HepG2 (cell line): ENCODE data around the gene PXMP2. TPM values are rescaled to one million over a fixed set of nuclear protein-coding genes. Genes with fewer than 3 reads are reported as not detected.

Experiments used
- AGO2 ChIP-seq: fragments of 200-400 bp; formaldehyde crosslinking; optimal IDR thresholded peaks from 2 replicates; pipeline ENCODE3; 2017; ENCODE audit warnings: mild to moderate bottlenecking, low read depth, low read length, moderate library complexity
- AKAP8 ChIP-seq: sonication (generic); formaldehyde crosslinking; IDR thresholded peaks from 2 replicates; pipeline ENCODE4 v1.5.1; 2020; ENCODE audit warnings: mild to moderate bottlenecking, missing genetic modification reagents
- ARID5B ChIP-seq: IDR thresholded peaks from 2 replicates; pipeline ENCODE4 v1.4.0; 2020; ENCODE audit warnings: mild to moderate bottlenecking, missing genetic modification reagents
- BORCS8-MEF2B ChIP-seq: sonication (generic); formaldehyde crosslinking; IDR thresholded peaks from 2 replicates; pipeline ENCODE4 v1.8.0; 2022; ENCODE audit warnings: mild to moderate bottlenecking, missing genetic modification reagents
- CSRNP2 ChIP-seq: sonication (generic); formaldehyde crosslinking; conservative IDR thresholded peaks from 2 replicates; pipeline ENCODE4 v1.8.0; 2022; ENCODE audit warnings: low read depth, missing genetic modification reagents
- DPF2 ChIP-seq: sonication (generic); formaldehyde crosslinking; IDR thresholded peaks from 2 replicates; pipeline ENCODE4 v1.4.0; 2020; ENCODE audit warnings: mild to moderate bottlenecking, low read depth, missing genetic modification reagents, borderline replicate concordance
- FOXK1 ChIP-seq: sonication (generic); formaldehyde crosslinking; IDR thresholded peaks from 2 replicates; pipeline ENCODE4 v1.4.0; 2020; ENCODE audit warnings: low read depth, missing genetic modification reagents, borderline replicate concordance
- HHEX ChIP-seq: IDR thresholded peaks from 2 replicates; pipeline ENCODE4 v1.6.1; 2016; ENCODE audit warnings: control low read depth
- JARID2 ChIP-seq: sonication (generic); formaldehyde crosslinking; IDR thresholded peaks from 2 replicates; pipeline ENCODE4 v1.8.1; 2023; ENCODE audit warnings: missing genetic modification reagents, inconsistent platforms; ENCODE audit not compliant: insufficient replicate concordance
- MYPOP ChIP-seq: sonication (generic); formaldehyde crosslinking; IDR thresholded peaks from 2 replicates; pipeline ENCODE4 v1.8.1; 2023; ENCODE audit warnings: mild to moderate bottlenecking, moderate library complexity, missing genetic modification reagents
- NR2F6 ChIP-seq, 2 experiments: IDR thresholded peaks; 2 replicates each; pipeline ENCODE4 v1.6.1; 2016; ENCODE audit warnings: antibody characterized with exemption in 1 of 2, mild to moderate bottlenecking in 1 of 2
- PHF21A ChIP-seq: sonication (generic); formaldehyde crosslinking; IDR thresholded peaks from 2 replicates; pipeline ENCODE4 v1.5.0; 2020; ENCODE audit warnings: mild to moderate bottlenecking, missing genetic modification reagents
- REST ChIP-seq, 2 experiments: IDR thresholded peaks; 2 replicates each; pipeline ENCODE4 v1.6.1; 2011 to 2012; ENCODE audit warnings: low read length in 2 of 2, borderline replicate concordance in 1 of 2, low read depth in 1 of 2, mild to moderate bottlenecking in 1 of 2, moderate library complexity in 1 of 2
- RFXANK ChIP-seq: IDR thresholded peaks from 2 replicates; pipeline ENCODE4 v1.6.1; 2016
- TCF7 ChIP-seq: sonication (generic); IDR thresholded peaks from 2 replicates; pipeline ENCODE4 v1.6.1; 2016; ENCODE audit warnings: antibody characterized with exemption, low read depth
- ZBTB1 ChIP-seq: sonication (generic); formaldehyde crosslinking; IDR thresholded peaks from 2 replicates; pipeline ENCODE4 v1.4.0; 2020; ENCODE audit warnings: missing genetic modification reagents, borderline replicate concordance
- ZNF44 ChIP-seq: sonication (generic); formaldehyde crosslinking; IDR thresholded peaks from 2 replicates; pipeline ENCODE4 v1.5.1; 2020; ENCODE audit warnings: mild to moderate bottlenecking, missing genetic modification reagents
- ZNF605 ChIP-seq: sonication (generic); formaldehyde crosslinking; IDR thresholded peaks from 2 replicates; pipeline ENCODE4 v1.8.0; 2022; ENCODE audit warnings: mild to moderate bottlenecking, missing genetic modification reagents
- polyA plus RNA-seq, 8 experiments: library from polyadenylated mRNA; depleted of rRNA in 3 of 8; stranded (reverse) in 7 of 8; unstranded in 1 of 8; fragments of >200 nt; fragmentation: Illumina TruSeq in 4 of 8; extraction: Trizol in 4 of 8; gene quantifications; 2 replicates each; pipeline versions ENCODE4 v1.2.1 to v1.2.3, GENCODE V29; 2011 to 2016; ENCODE audit warnings: low read depth in 4 of 8, missing spikeins in 1 of 8, mixed read lengths in 1 of 8; ENCODE audit not compliant: insufficient read depth in 1 of 8
- total RNA-seq, 5 experiments: library from RNA; depleted of rRNA; stranded (reverse); fragments of >200 nt; fragmentation: Illumina TruSeq; extraction: Trizol; gene quantifications; 2 replicates each; pipeline ENCODE4 v1.2.3, GENCODE V29; 2016; ENCODE audit warnings: low read depth in 1 of 5

The PXMP2 gene
- total and polyA plus RNA-seq, 2 of the 13 experiments (the other 11 are each of a cell fraction or from before 2014, with no cell fraction given): 25.5 to 42.9 TPM

DNA sequence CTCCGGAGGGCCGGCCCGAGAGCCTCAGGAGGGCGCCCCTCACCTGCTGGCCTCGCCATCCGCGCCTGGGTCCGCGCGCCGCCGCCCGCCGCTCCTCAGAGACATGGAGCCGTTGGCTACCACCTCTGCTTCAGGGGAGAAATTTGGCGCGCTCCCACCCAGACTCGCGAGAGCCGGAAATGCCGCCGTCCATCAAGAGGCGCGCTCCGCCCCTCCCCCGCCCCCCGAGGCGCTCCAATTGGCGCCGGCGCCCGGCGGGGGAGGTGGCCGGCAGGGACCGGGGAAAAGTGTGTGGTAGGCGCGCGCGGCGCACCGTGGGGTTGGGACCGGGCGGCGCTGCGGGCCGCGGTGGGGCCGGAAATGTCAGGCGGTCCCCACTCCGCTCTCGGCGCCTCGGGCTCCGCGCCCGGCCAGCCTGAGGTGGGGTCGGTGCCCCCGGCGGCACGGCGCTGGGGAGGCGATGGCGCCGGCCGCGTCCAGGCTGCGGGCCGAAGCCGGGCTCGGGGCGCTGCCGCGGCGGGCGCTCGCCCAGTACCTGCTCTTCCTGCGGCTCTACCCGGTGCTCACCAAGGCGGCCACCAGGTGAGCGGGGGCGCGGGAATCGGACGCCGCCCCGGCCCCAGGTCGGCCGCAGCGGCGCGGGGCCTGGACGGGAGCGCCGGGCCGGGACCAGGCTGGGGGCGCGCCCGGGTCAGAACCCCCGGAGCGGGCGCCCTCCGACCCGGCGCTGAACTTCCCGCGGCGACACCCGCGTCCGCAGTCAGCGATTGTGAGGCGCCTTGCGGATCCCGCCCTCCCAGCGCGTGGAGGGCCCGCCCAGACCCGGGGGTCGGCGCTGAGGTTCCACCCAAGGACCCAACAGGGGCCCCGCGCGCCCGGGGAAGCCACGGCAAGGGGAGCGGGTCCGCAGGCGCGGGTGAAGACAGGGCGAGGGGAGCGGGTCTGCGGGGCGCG, at the start of gene PXMP2, which contains the start of gene POLE (continued):
- TF ChIP-seq CSRNP2 (0 out of 2 replicates have a peak, but pooled peaks have one; percentile 15), AGO2 (no peak), ZNF605 (CRISPR knock-in tag) (no peak), JARID2 (CRISPR knock-in tag) (no peak), MYPOP (CRISPR knock-in tag) (0 out of 2 replicates have a peak, but pooled peaks have one; percentile 47), BORCS8-MEF2B (peak; percentile 58; the same call in 1 of the 2 replicates), PHF21A (CRISPR knock-in tag) (peak; percentile 68), TCF7 (no peak), AKAP8 (CRISPR knock-in tag) (no peak), REST (IDR thresholded peaks at IDR 0.05; ENCODE audit: borderline replicate concordance in 1 of 2, low read depth in 1 of 2, low read length in 2 of 2) (no peak), FOXK1 (CRISPR knock-in tag) (peak; percentile 49; the same call in 1 of the 2 replicates), ARID5B (CRISPR knock-in tag) (0 out of 2 replicates have a peak, but pooled peaks have one; percentile 42), ZNF44 (CRISPR knock-in tag) (no peak), HHEX (CRISPR knock-in tag) (no peak), RFXANK (CRISPR knock-in tag) (no peak; the same call in 1 of the 2 replicates), NR2F6 (IDR thresholded peaks at IDR 0.05) (no peak), NR2F6 (CRISPR knock-in tag; IDR thresholded peaks at IDR 0.05) (peak; percentile 5; the same call in 1 of the 2 replicates), ZBTB1 (CRISPR knock-in tag) (no peak), DPF2 (no peak)
